GM12878 (cell line): ENCODE results near the gene UROC1. TPM values are rescaled to one million over a fixed set of nuclear protein-coding genes. Genes with fewer than 3 reads are reported as not detected.

Source experiments
- ATAC-seq: fragments of 200-7000 bp; cut with Tn5 transposase; 3 replicates; pipeline ENCODE4 v1.9.1; 2020; ENCODE audit warnings: mild to moderate bottlenecking, moderate library complexity
- BruUV-seq: library from RNA; stranded (reverse); fragments of 400-500 nt; replicated peaks from 2 replicates; lab custom pipeline; 2021; lab: Mats Ljungman, UMichigan
- CTCF ChIA-PET: fragments of 300-600 bp; sonication (Branson Sonifier 250); formaldehyde crosslinking; extraction: SDS; loops from one replicate; lab custom pipeline; 2021; ENCODE audit warnings: inconsistent platforms; lab: Yijun Ruan, JAX
- POLR2A ChIA-PET: fragments of 350-600 bp; formaldehyde crosslinking; extraction: SDS; loops from one replicate; lab custom pipeline; 2021; ENCODE audit warnings: inconsistent platforms; lab: Charles Lee
- RAD21 ChIA-PET: fragments of 300-600 bp; sonication (Branson Sonifier 250); formaldehyde crosslinking; loops from one replicate; lab custom pipeline; 2023; ENCODE audit warnings: antibody characterized with exemption; ENCODE audit not compliant: unreplicated experiment; lab: Charles Lee
- SMC1A ChIA-PET: fragments of 300-600 bp; sonication (Branson Sonifier 250); formaldehyde crosslinking; loops from one replicate; lab custom pipeline; 2023; ENCODE audit not compliant: unreplicated experiment, uncharacterized antibody; lab: Charles Lee
- DNase-seq: peaks from one replicate; pipeline ENCODE4 v3.0.0-alpha.2; 2011; ENCODE audit warnings: low read depth, low spot score
- FAIRE-seq: peaks from 3 replicates; lab custom pipeline; 2011; peaks lifted over from hg19 to GRCh38; lab: Jason Lieb, UNC
- H2AFZ ChIP-seq: 2 replicates; pipeline ENCODE4 v1.6.0; 2011; ENCODE audit warnings: low read depth, low read length, control low read depth; ENCODE audit not compliant: control insufficient read depth
- H3K27ac ChIP-seq: 2 replicates; pipeline ENCODE4 v1.5.1; 2011; ENCODE audit warnings: control low read depth; ENCODE audit not compliant: control insufficient read depth, insufficient read depth
- H3K27me3 ChIP-seq, 2 experiments: replicated peaks in 1 of 2; 2 replicates each; pipeline versions ENCODE4 v1.6.0 to v1.6.1; 2011; ENCODE audit warnings: low read length in 1 of 2; ENCODE audit not compliant: control insufficient read depth in 2 of 2, insufficient read depth in 2 of 2
- H3K36me3 ChIP-seq, 2 experiments: 2 replicates each; pipeline ENCODE4 v1.5.1; 2011; ENCODE audit warnings: low read length in 1 of 2; ENCODE audit not compliant: control insufficient read depth in 2 of 2, insufficient read depth in 2 of 2
- H3K4me1 ChIP-seq: 2 replicates; pipeline ENCODE4 v1.6.1; 2011; ENCODE audit warnings: mild to moderate bottlenecking, low read length, moderate library complexity, mixed read lengths; ENCODE audit not compliant: control insufficient read depth, insufficient read depth
- H3K4me2 ChIP-seq: 2 replicates; pipeline ENCODE4 v1.6.0; 2011; ENCODE audit warnings: control low read depth; ENCODE audit not compliant: control insufficient read depth, insufficient read depth
- H3K4me3 ChIP-seq: fragments of 200-600 bp; sonication (generic); 2 replicates; pipeline ENCODE4 v1.5.1; 2016
- H3K79me2 ChIP-seq: 2 replicates; pipeline ENCODE4 v1.6.0; 2011; ENCODE audit warnings: low read length; ENCODE audit not compliant: control insufficient read depth, insufficient read depth
- H3K9ac ChIP-seq: 2 replicates; pipeline ENCODE4 v1.8.0; 2011; ENCODE audit warnings: low read length, control low read depth, mixed read lengths; ENCODE audit not compliant: control insufficient read depth, insufficient read depth
- H3K9me3 ChIP-seq: replicated peaks from 3 replicates; pipeline ENCODE4 v1.5.1; 2011; ENCODE audit warnings: mild to moderate bottlenecking, low read length; ENCODE audit not compliant: control insufficient read depth, insufficient read depth
- H4K20me1 ChIP-seq: 2 replicates; pipeline ENCODE4 v1.6.0; 2011; ENCODE audit not compliant: control insufficient read depth, insufficient read depth
- ESRRA ChIP-seq: IDR thresholded peaks from 2 replicates; pipeline ENCODE4 v1.6.1; 2012; ENCODE audit warnings: mild to moderate bottlenecking, low read length, improper control_type of control experiment
- GABPA ChIP-seq: IDR thresholded peaks from 2 replicates; pipeline ENCODE4 v1.6.1; 2014; ENCODE audit warnings: antibody characterized with exemption, low read depth, mild to moderate bottlenecking, inconsistent platforms
- GATAD2B ChIP-seq: fragments of 450-650 bp; conservative IDR thresholded peaks from 2 replicates; pipeline ENCODE4 v1.6.1; 2017; ENCODE audit warnings: low read depth, mild to moderate bottlenecking, moderate library complexity
- NRF1 ChIP-seq: conservative IDR thresholded peaks from 2 replicates; pipeline ENCODE4 v1.6.1; 2011; ENCODE audit warnings: mild to moderate bottlenecking, low read depth, low read length, improper control_type of control experiment
- SMC3 ChIP-seq: IDR thresholded peaks from 2 replicates; pipeline ENCODE4 v1.6.1; 2011; ENCODE audit warnings: low read length, improper control_type of control experiment, borderline replicate concordance
- TARDBP ChIP-seq: IDR thresholded peaks from 2 replicates; pipeline ENCODE4 v1.6.1; 2016; ENCODE audit warnings: borderline replicate concordance
- TBL1XR1 ChIP-seq: IDR thresholded peaks from 2 replicates; pipeline ENCODE4 v1.6.1; 2012; ENCODE audit warnings: low read depth, low read length, improper control_type of control experiment
- WRNIP1 ChIP-seq: IDR thresholded peaks from 2 replicates; pipeline ENCODE4 v1.6.1; 2011; ENCODE audit warnings: low read depth, low read length, improper control_type of control experiment, borderline replicate concordance
- WGBS: methylation state at CpG from one replicate; pipeline ENCODE4 v1.1.6; 2016; ENCODE audit warnings: low lambda C conversion rate; ENCODE audit not compliant: insufficient replicate concordance, insufficient coverage; ENCODE audit errors: missing lambda C conversion rate; 5-methylcytosine and 5-hydroxymethylcytosine counted together
- in situ Hi-C: fragments of 300-500 bp; cut with MboI; formaldehyde crosslinking; loops from 9 replicates; pipeline ENCODE4 v1.14.3; 2018; ENCODE audit warnings: mixed read lengths
- intact Hi-C: fragments of 100-400 bp; cut with micrococcal nuclease; formaldehyde crosslinking; loops from one replicate; pipeline ENCODE4 v1.14.2; 2022; ENCODE audit not compliant: unreplicated experiment
- polyA plus RNA-seq, 11 experiments: library from polyadenylated mRNA; depleted of rRNA in 4 of 11; unstranded in 6 of 11; stranded (reverse) in 5 of 11; fragments of >200 nt; fragmentation: Nextera tagmentation in 4 of 11; fragmentation: Illumina TruSeq in 1 of 11; extraction: Ambion mirVana in 4 of 11; extraction: Trizol in 1 of 11; gene quantifications; 1 replicate in 1 of 11; 2 replicates in 10 of 11; pipeline versions ENCODE4 v1.2.1 to v1.2.3, GENCODE V29; 2011 to 2016; ENCODE audit warnings: inconsistent platforms in 2 of 11, missing spikeins in 2 of 11, low read depth in 1 of 11
- total RNA-seq, 4 experiments: library from RNA; depleted of rRNA in 3 of 4; stranded (reverse); fragments of >200 nt in 3 of 4; fragmentation: Illumina TruSeq in 1 of 4; extraction: Trizol in 1 of 4; gene quantifications; 2 replicates each; pipeline versions ENCODE4 v1.2.1 to v1.2.3, GENCODE V29; 2013 to 2021
- TF ChIP-seq, protein P1 (sequence below): fragments of 450-650 bp; IDR thresholded peaks from 2 replicates; pipeline ENCODE4 v1.6.1; 2017; ENCODE audit warnings: antibody characterized with exemption, mild to moderate bottlenecking, moderate library complexity
- TF ChIP-seq, protein P2 (sequence below): fragments of 150-350 bp; IDR thresholded peaks from 2 replicates; pipeline ENCODE4 v1.6.1; 2014; ENCODE audit warnings: mild to moderate bottlenecking, low read depth, low read length
- TF ChIP-seq, protein P3 (sequence below): fragments of 450-650 bp; IDR thresholded peaks from 2 replicates; pipeline ENCODE4 v1.6.1; 2017; ENCODE audit warnings: borderline replicate concordance

UROC1 gene
- total and polyA plus RNA-seq, 10 of the 15 experiments (the other 5 are each of a cell fraction or from before 2014, with no cell fraction given): 0.04 TPM; not detected in 9

DNA sequence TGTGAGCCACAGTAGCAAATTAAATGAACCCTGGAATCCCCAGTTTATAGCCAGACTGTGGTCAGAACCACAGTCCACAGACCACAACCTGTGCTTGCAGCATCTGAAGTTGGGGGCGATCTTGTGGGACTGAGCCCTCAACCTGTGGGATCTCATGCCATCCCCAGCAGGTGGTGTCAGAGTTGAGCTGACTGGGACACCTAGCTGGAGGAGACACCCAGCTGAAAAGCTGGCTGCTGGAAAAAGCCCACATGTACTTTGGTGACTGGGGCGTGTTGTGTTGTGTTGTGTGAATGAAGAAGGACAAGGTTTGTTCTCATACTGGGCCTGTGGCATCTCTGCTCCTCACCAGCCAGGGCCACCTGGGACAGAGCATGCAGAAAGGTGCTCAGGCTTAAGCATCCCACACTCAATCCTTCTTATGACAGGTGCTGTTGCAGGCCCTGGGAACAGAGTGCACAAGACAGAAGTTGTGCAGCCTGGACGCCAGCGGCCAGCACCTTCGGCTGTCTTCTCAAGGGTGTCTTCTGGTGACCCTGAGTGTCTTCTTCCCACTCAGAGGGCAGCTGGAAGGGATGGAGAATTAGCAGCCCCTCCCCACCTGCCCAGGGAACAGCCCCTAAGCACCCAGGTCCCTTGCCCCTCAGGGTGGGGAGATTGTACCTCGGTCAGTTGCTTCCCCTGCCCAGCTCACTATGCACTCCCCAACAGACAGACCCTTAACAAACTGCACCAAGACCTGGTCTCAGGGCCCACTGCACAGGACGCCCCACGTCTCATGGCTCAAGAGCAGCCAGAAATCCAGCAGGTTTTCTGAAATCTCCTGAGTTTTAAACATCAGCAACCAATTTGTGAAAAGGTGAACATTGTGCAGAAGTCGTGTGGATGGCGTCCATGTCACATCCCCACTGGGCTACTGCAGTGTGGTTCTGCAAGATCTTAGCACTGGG, 2.2 kb upstream of the UROC1 start (continued):
- TF ChIP-seq SMC3: no peak
- TF ChIP-seq, all 136 proteins: peak for 0

DNA sequence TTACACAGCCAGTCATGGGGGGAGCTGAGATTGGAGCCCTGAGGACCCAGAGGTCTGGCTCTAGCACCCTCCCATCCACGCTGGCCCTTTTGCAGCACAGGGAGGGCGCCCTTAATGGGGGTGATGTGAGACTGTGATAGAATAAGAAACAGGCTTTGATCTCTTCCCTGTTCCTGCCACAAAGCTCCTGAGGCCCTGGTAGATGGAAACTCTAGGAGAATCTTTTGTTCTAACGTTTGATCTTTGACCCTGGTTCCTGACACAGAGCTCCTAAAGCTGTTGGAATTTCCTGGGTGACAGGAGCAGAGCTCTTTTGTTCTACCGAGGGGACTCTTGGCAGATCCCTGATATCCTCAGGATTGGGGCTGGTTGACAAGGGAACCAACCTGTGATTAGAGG, 1.2 kb upstream of the UROC1 start:
- no peaks in the 10 kb centered on the region for H3K9me3 ChIP-seq
- DNase-seq (no peak), ATAC-seq (no peak), FAIRE-seq (no peak)
- RAD21 ChIA-PET: no interaction called here
- no peaks in the 10 kb centered on the region for H3K4me1 ChIP-seq
- TF ChIP-seq, protein P1, sequence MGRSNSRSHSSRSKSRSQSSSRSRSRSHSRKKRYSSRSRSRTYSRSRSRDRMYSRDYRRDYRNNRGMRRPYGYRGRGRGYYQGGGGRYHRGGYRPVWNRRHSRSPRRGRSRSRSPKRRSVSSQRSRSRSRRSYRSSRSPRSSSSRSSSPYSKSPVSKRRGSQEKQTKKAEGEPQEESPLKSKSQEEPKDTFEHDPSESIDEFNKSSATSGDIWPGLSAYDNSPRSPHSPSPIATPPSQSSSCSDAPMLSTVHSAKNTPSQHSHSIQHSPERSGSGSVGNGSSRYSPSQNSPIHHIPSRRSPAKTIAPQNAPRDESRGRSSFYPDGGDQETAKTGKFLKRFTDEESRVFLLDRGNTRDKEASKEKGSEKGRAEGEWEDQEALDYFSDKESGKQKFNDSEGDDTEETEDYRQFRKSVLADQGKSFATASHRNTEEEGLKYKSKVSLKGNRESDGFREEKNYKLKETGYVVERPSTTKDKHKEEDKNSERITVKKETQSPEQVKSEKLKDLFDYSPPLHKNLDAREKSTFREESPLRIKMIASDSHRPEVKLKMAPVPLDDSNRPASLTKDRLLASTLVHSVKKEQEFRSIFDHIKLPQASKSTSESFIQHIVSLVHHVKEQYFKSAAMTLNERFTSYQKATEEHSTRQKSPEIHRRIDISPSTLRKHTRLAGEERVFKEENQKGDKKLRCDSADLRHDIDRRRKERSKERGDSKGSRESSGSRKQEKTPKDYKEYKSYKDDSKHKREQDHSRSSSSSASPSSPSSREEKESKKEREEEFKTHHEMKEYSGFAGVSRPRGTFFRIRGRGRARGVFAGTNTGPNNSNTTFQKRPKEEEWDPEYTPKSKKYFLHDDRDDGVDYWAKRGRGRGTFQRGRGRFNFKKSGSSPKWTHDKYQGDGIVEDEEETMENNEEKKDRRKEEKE: no peak
- TF ChIP-seq NRF1 (no peak), GABPA (no peak), TBL1XR1 (no peak), TARDBP (no peak), WRNIP1 (no peak), ESRRA (no peak), GATAD2B (no peak)
- TF ChIP-seq, protein P2, sequence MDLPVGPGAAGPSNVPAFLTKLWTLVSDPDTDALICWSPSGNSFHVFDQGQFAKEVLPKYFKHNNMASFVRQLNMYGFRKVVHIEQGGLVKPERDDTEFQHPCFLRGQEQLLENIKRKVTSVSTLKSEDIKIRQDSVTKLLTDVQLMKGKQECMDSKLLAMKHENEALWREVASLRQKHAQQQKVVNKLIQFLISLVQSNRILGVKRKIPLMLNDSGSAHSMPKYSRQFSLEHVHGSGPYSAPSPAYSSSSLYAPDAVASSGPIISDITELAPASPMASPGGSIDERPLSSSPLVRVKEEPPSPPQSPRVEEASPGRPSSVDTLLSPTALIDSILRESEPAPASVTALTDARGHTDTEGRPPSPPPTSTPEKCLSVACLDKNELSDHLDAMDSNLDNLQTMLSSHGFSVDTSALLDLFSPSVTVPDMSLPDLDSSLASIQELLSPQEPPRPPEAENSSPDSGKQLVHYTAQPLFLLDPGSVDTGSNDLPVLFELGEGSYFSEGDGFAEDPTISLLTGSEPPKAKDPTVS: no peak
- TF ChIP-seq, protein P3, sequence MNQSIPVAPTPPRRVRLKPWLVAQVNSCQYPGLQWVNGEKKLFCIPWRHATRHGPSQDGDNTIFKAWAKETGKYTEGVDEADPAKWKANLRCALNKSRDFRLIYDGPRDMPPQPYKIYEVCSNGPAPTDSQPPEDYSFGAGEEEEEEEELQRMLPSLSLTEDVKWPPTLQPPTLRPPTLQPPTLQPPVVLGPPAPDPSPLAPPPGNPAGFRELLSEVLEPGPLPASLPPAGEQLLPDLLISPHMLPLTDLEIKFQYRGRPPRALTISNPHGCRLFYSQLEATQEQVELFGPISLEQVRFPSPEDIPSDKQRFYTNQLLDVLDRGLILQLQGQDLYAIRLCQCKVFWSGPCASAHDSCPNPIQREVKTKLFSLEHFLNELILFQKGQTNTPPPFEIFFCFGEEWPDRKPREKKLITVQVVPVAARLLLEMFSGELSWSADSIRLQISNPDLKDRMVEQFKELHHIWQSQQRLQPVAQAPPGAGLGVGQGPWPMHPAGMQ: no peak
- H3K4me2 ChIP-seq: no peak overlapping the region
- no peak overlapping the region for H3K9ac ChIP-seq
- intact Hi-C loops: no loop called here
- H3K27ac ChIP-seq: no peak overlapping the region
- 31% methylated on average over 4 of the region's 4 CpGs for WGBS
- SMC1A ChIA-PET: no interaction called here
- no peaks in the 10 kb centered on the region; a peak in 1 of 4 replicates for H3K27me3 ChIP-seq
- no peak overlapping the region for H2AFZ ChIP-seq
- no peaks in the 10 kb centered on the region for H3K79me2 ChIP-seq
- POLR2A ChIA-PET: no interaction called here
- no peak overlapping the region for H3K4me3 ChIP-seq
- H3K36me3 ChIP-seq: no peaks in the 10 kb centered on the region
- no peaks in the 10 kb centered on the region; the same call in 1 of the 2 replicates for H4K20me1 ChIP-seq
- BruUV-seq: no TSS peak
- in situ Hi-C loops: no loop called here
- CTCF ChIA-PET: no interaction called here
